ENCODE data around the gene OPCML. TPM values are rescaled to one million over a fixed set of nuclear protein-coding genes. Genes with fewer than 3 reads are reported as not detected.

The OPCML gene
- total and polyA plus RNA-seq, 4 donors = under 0.01 to 0.01 TPM; not detected in 2

GRCh38 chr11:132742929-132743328, 789.4 kb downstream of the OPCML start:
- H3K27ac ChIP-seq (ENCODE audit: low read depth in 1 of 2, low read length in 2 of 2) = no peak overlapping the region
- H3K4me1 ChIP-seq (ENCODE audit: control insufficient read depth in 4 of 4, insufficient read depth in 4 of 4, low read length in 3 of 4) = no peaks in the 10 kb centered on the region
- WGBS = 81% methylated on average over 6 of the region's 6 CpGs
- no peaks in the 10 kb centered on the region for H3K9me3 ChIP-seq (ENCODE audit: control insufficient read depth in 4 of 4, low read length in 3 of 4)
- no peaks in the 10 kb centered on the region for H3K36me3 ChIP-seq (ENCODE audit: control insufficient read depth in 4 of 4, insufficient read depth in 3 of 4, low read depth in 1 of 4, low read length in 3 of 4)
- TF ChIP-seq HNF4A (conservative IDR thresholded peaks at IDR 0.05) (no peak), RXRA (IDR thresholded peaks at IDR 0.05) (no peak), EGR1 (IDR thresholded peaks at IDR 0.05; ENCODE audit: low read depth in 2 of 2) (no peak), TAF1 (conservative IDR thresholded peaks at IDR 0.05) (no peak), HNF4G (IDR thresholded peaks at IDR 0.05) (no peak), ZBTB33 (IDR thresholded peaks at IDR 0.05) (no peak), RAD21 (IDR thresholded peaks at IDR 0.05) (no peak), FOXA1 (IDR thresholded peaks at IDR 0.05) (no peak), CTCF (IDR thresholded peaks at IDR 0.05; ENCODE audit: low read depth, low read length, missing input control) (no peak), REST (IDR thresholded peaks at IDR 0.05) (no peak), YY1 (IDR thresholded peaks at IDR 0.05) (no peak), ATF3 (IDR thresholded peaks at IDR 0.05) (no peak), SP1 (IDR thresholded peaks at IDR 0.05) (no peak), MAX (IDR thresholded peaks at IDR 0.05) (no peak), JUND (IDR thresholded peaks at IDR 0.05) (no peak), GABPA (IDR thresholded peaks at IDR 0.05 in 1 of 2, conservative IDR thresholded peaks at IDR 0.05 in 1 of 2) (no peak), NR2F2 (IDR thresholded peaks at IDR 0.05) (no peak), FOXA2 (IDR thresholded peaks at IDR 0.05) (no peak)
- no peak for DNase-seq (ENCODE audit: low spot score)
- H3K9ac ChIP-seq (ENCODE audit: low read depth in 1 of 2, low read length in 2 of 2) = no peak overlapping the region
- H3K27me3 ChIP-seq (ENCODE audit: control insufficient read depth in 4 of 4, insufficient read depth in 4 of 4, low read length in 3 of 4) = no peaks in the 10 kb centered on the region
- H3K4me3 ChIP-seq (ENCODE audit: low read depth in 1 of 3, low read length in 3 of 3) = no peak overlapping the region
